ENCODE data around the gene TRIM8.

Gene TRIM8

DNA sequence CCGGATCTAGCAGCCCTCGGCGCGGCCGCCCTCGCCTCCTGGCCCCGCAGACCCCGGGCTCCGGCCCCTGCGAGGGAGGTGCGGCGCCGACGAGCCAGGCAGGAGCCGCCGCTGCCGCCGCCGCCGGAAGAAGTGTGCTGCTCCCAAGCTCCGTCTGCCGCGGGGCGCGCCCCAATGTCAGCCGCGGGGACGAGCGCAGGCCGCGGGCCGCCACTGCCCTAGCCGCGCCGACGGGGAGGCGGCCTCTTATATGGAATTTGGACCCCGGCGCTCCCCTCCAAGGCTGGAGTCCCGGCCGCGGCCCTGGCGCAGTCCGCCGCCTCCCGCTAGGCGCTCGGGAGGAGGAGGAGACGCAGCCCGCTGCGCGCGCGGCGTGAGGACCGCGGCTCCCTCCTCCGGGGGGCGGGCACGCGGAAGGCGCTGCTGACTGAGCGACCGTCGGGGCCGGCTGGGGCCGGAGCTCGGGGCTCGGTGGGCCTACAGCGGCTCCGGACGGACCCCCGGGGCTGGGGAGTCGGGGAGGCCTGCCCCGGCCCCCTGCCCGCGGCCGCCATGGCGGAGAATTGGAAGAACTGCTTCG lies at the start of gene TRIM8:
Gene TRIM8 (plus strand): TSS at position 414 of the 580 bp plus-strand sequence. CDS start 139 bp downstream, at position 553.
- DNase-seq: peak in 1 of 2 experiments; percentile 48

GRCh38 chr10:102595293-102595692 lies 49.0 kb upstream of the TRIM8 start:
- no peak for DNase-seq

DNA sequence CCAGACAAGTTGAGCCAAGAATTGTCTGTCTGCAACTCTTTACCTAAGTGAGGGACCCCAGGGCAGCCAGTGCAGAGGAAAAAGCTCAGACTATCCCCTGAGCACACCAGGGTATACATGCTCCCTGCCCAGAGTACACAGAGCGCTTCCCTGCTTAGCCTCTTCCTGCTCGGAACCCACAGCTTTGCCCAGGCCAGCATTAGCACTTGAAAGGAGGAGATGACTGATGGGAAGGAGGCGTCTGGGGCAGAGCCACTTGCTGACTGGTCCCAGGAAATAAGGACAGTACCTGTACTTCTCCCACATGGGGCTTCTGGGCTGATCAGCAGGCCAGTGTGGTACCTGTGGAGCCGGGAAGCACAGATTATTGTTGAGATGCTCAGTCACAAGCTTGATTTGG lies 48.4 kb upstream of the TRIM8 start:
- DNase-seq: no peak

- peak; percentile 35 to 42 for DNase-seq
These were observed 47.7 kb upstream of the TRIM8 start for GRCh38 chr10:102596506-102596971.

- DNase-seq: no peak
These were observed 46.9 kb upstream of the TRIM8 start for GRCh38 chr10:102597131-102597991.

- DNase-seq: no peak
These were observed 46.0 kb upstream of the TRIM8 start for GRCh38 chr10:102598243-102598642.

GRCh38 chr10:102599565-102600327 lies 44.5 kb upstream of the TRIM8 start:
- no peak for DNase-seq

GRCh38 chr10:102600816-102601215 lies 43.5 kb upstream of the TRIM8 start:
- DNase-seq: no peak

DNA sequence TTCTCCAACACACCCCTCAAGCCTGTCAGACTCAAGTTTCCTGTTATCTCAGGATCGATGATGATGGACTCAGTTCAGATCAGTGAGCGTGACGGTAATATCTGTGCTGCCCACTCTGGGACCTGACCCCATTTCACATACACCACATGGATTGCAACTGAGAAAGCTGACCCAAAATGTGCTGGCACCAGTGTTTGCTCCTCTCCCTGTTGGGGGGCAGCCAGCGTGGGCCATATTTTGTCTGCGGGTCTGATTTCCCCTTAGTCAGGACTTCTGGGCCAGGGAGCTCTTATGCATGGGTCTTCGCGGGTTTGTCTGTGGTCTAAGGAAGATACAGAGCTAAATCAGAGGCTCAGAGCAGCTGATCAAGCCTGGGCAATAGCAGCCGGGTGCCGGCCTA lies 42.6 kb upstream of the TRIM8 start:
- DNase-seq: no peak

DNA sequence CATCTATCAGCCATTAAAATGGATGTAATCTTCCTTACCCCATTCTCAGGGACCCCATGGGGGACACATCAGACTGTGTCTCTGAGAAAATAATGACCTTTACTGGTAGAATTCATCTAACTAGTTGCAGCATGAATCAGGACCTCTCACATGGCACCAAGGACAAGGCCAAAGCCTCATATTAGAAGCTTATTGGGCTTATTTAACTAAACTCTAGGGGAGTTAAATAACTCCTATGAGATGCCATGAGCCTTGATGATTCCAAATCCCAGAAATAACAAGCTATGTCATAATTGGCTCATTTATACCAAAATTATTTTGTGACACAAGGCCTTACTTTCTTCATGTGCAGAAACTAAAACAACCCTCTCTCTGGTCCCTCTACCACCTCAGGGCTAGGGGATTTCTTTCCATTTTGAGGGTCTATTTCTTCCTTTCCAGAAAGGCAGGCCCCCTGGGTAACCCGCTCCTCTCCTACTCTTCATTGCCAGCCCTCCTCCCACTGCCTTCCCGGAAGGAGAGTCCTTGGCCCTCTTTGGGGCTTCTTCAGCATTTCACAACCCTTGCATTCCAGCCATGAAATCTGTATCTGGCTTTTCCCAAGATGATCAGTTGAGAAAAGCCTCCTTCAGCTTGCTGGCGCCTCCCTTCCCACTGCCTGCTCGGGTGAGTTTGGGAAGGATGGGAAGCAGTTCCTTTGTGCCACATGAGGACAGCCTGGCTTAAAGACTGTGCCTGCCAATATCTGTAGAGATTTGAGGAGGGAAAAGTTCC lies 41.8 kb upstream of the TRIM8 start:
- DNase-seq: no peak

DNA sequence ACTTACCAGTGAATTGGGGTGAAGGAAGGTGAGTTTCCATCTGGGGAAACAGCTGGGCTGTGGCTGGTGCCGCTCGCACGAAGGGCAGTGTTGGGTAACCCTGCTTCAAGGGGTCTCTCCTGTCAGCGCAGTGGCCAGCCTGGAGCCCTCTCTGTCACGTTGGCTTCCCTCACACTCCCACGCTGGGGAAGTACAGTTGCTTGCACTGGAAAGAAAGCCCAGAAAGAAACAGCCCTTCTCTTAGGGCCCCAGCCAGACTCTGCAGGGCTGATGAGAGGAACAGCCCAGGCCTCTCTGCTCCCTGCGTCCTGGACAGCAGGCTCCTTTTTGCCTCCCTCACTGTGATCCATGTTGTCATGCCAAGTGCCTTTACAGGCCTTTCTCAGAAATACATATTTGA lies 40.3 kb upstream of the TRIM8 start:
- no peak for DNase-seq

DNA sequence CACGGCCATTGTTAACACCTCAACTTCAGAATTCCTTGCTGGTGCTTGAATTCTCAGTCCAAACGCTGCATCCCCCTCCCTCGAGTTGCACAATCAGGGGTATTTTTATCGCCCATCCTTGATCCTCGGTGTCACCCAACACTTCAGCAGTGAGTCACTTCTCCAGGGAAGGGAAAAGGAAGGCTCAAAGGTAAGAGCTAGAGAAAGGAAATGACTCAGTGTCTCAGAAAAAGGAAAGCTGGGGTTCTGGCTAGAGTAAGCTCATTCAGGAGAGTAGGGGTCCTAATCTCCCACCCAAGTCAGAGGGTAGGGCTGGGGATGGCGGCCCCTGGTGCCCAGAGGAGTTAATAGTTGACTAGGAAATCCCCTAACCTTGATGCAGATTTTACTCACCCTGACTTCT lies 39.8 kb upstream of the TRIM8 start:
- DNase-seq: no peak

DNA sequence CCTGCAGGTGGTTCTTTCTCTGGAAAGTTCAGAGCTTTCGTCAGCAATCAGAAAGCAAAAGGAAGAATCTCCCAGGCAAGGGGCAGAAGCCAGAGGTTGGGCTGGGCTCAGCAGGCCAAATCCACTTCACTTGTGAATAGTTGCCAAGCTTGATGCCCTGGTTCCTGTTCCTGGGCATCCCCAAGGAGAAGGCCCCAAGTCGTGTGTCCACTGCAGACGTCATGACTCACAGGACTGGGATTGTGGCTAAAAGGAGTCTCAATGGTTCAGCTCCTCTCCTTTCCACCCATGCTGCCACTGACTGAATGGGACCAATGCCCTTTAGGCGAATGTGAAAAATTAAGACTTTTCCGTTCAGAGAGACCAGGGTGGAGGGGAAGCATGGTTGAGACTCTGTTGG lies 38.6 kb upstream of the TRIM8 start:
- no peak for DNase-seq

DNA sequence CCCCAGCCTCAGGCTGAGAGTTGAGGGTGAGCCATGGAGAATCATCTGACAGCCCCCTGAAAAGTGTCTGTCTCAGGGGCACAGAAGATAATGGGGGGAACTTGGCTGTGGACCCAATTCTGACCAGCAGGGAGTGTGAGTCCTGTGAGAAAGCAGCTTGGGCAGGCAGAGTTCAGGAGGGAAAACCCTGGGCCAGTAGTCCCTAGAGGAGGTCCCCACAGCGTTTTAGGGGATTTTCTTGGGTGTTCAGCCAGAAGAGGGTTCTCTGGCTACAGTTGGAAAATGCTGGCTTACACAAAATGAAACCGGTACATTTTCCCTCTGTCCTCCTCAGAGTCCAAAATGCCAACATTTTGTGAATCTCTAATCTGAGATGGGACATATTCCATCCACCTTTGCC lies 35.8 kb upstream of the TRIM8 start:
- DNase-seq: no peak

DNA sequence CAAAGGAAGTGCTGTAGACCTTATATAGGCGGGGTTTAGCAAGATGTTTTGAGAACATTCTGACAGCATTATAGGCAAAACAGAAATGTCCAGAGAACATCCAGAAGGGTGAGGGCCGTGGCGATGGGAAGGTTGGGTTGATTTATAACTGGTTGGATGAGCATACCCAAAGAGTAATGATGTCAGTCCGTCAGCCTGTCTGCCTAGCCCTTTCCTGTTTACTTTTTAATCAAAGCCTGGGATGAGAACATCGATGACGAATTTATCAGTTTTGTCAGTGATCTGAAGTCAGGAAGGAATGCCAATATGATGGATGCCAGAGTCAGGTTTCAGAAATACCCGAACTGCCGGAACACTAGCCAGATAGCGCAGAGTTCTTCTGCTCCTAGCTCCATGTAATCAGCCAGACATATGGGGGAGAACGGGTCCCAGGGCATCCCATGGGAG lies 33.8 kb upstream of the TRIM8 start:
- no peak for DNase-seq

- DNase-seq: no peak
These were observed 32.7 kb upstream of the TRIM8 start for GRCh38 chr10:102611514-102612087.

- no peak for DNase-seq
These were observed 31.4 kb upstream of the TRIM8 start for GRCh38 chr10:102612964-102613275.

DNA sequence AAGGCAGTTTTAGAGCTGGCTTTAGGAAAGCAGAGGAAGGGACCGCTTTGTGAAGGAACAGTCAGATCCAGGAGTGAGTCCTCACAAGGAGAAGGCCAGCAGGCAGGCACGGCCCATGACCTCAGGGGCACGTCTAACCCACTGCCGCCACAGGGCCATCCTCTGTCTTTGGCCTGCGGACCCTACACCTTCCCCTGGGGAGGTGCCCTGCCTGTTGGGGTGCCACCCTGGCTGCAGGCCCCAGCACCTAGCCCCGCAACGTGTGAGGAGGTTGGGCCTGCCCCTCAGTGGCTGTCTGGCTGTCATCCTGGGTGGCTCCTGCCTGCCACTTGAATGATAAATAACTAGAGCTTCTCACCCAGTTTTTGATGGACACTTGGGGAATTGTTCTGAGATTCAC lies 31.0 kb upstream of the TRIM8 start:
- DNase-seq: no peak

GRCh38 chr10:102613785-102614184 lies 30.5 kb upstream of the TRIM8 start:
- DNase-seq: no peak

GRCh38 chr10:102614888-102615287 lies 29.4 kb upstream of the TRIM8 start:
- no peak for DNase-seq

- peak in 1 of 2 experiments; percentile 11 for DNase-seq
These were observed 28.9 kb upstream of the TRIM8 start for GRCh38 chr10:102615361-102615760.

DNA sequence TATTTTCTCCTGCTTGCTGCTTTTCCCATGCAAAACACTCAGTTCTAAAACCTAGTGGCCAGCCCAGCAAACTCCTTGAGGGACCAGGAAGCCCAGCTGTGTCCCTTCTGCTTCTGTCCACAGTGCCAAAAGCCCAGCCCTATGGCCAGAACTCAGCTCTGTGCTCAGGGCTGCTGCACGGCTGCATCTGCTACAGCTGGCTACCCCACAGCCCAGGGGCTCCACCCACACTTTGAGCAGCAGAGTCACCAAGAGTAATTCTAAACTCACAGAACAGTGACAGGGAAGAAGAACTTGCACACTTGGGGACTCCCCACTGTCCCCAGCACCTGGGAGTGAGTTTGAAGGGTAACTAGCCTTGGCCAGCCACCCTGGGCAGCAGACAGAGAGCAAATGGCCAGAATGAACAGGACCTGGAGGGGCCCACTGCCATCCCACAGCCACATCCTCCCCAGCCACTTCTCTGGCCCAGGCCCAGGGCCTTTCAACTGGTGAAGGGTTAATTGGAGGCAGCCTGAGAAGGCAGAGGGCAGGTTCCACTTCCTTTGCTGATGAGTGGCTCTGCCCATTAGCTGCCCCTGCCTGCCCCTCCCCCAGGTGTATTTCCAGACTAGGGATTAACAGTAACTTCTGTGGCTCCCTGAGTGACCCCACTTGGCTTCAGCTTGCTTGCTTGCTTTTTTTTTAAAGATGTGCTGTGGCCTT lies 28.1 kb upstream of the TRIM8 start:
- no peak for DNase-seq

All from AML-193 (cell line).